ENCODE measurements around the gene PLAAT5. TPM values are rescaled to one million over a fixed set of nuclear protein-coding genes. Genes with fewer than 3 reads are reported as not detected.

Gene PLAAT5
- total RNA-seq, 1 experiment from 2014 or later, result 8.5 TPM

DNA sequence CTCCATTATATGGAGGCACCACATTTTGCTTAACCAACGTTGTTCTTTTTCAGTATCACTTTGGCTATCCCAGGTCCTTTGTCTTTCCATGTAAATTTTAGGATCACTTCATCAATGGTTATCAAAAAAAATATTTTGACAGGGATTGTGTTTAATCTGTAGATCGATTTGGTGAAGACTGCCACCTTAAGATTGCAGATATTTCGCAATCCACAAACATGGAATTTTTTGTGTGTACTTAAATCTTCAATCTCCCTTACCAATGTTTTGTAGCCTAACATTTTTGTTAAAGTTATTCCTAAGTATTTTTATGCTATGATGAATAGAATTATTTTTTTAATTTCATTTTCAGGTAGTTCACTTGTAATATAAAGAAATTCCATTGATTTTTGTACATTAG, 18.6 kb downstream of the PLAAT5 start:
- Histone ChIP-seq H3T11ph (ENCODE audit: low read length) (no peak overlapping the region), H2BK120ac (ENCODE audit: low read depth, low read length, poor library complexity, severe bottlenecking) (no peak overlapping the region), H4K91ac (ENCODE audit: insufficient read length, low read depth, low read length) (no peak overlapping the region), H2BK15ac (ENCODE audit: low read depth, low read length) (no peak overlapping the region), H4K8ac (replicated peaks; ENCODE audit: insufficient read length, low read depth, low read length) (no peak overlapping the region), H3K4ac (ENCODE audit: low read depth, low read length) (no peak overlapping the region), H4K5ac (ENCODE audit: insufficient read length, low read depth, low read length) (no peak overlapping the region), H3K4me1 (ENCODE audit: insufficient read depth, low read length) (no peaks in the 10 kb centered on the region), H3K9ac (ENCODE audit: extremely low read depth, insufficient read length, low read length) (no peak overlapping the region), H3K14ac (ENCODE audit: insufficient read depth, low read length) (no peak overlapping the region), H2BK5ac (ENCODE audit: insufficient read length, low read length) (no peak overlapping the region), H2AK5ac (ENCODE audit: insufficient read length, low read length) (no peak overlapping the region), H3K27me3 (ENCODE audit: insufficient read depth, low read length) (no peaks in the 10 kb centered on the region), H3K23ac (ENCODE audit: insufficient read length, low read depth, low read length) (no peak overlapping the region), H3K27ac (ENCODE audit: insufficient read length, low read depth, low read length) (no peak overlapping the region), H3K79me2 (ENCODE audit: insufficient read depth, low read length) (no peaks in the 10 kb centered on the region), H3K18ac (ENCODE audit: insufficient read length, low read depth, low read length) (no peak overlapping the region), H2AFZ (ENCODE audit: low read length) (no peak overlapping the region), H4K20me1 (ENCODE audit: control insufficient read depth, insufficient read depth, insufficient read length) (no peaks in the 10 kb centered on the region), H3K9me3 (ENCODE audit: control insufficient read depth, low read depth, low read length) (peaks cover 5% of the 10 kb centered on the region), H2BK12ac (ENCODE audit: insufficient read length, low read depth, low read length) (no peak overlapping the region), H3K4me2 (ENCODE audit: insufficient read depth, insufficient read length, low read length) (no peak overlapping the region), H3K56ac (ENCODE audit: insufficient read length, low read depth, low read length) (no peak overlapping the region), H2BK20ac (ENCODE audit: low read depth, low read length, poor library complexity, severe bottlenecking) (no peak overlapping the region), H3K23me2 (ENCODE audit: insufficient read length, low read depth, low read length, poor library complexity, severe bottlenecking) (no peaks in the 10 kb centered on the region), H3K79me1 (ENCODE audit: insufficient read depth, low read depth, low read length, poor library complexity, severe bottlenecking) (no peaks in the 10 kb centered on the region)
- Mint-ChIP-seq H3K27me3 (ENCODE audit: low read depth) (no peaks in the 10 kb centered on the region), H3K9me3 (peaks cover 19 to 20% of the 10 kb centered on the region in 2 experiments), H3K4me3 (no peak overlapping the region), H3K36me3 (ENCODE audit: insufficient read depth in 1 of 3, low read depth in 3 of 3) (peaks cover 0 to 22% (median 22%) of the 10 kb centered on the region in 3 experiments; a peak in 6 of 7 replicates), H3K27ac (no peak overlapping the region), H3K4me1 (peaks cover 0 to 5% of the 10 kb centered on the region in 2 experiments; a peak in 2 of 4 replicates)
- no peak for TF ChIP-seq CTCF (conservative IDR thresholded peaks at IDR 0.05)
- no peak for DNase-seq
- WGBS (ENCODE audit: extremely low coverage, insufficient read length, low lambda C conversion rate), result no CpG with 5 or more reads among the region's 3 CpGs
